ENCODE data around the gene FLOT1. TPM values are rescaled to one million over a fixed set of nuclear protein-coding genes. Genes with fewer than 3 reads are reported as not detected.

FLOT1 gene
- total RNA-seq, 2 experiments from 2014 or later = 66.7 to 108 TPM

- CTCF ChIA-PET (ENCODE audit: unreplicated experiment) = interaction anchor here (0.8 kb wide), 1 partner anchor 11 kb away, joined by 3 read pairs; no protein-coding TSS in a partner anchor
- TF ChIP-seq EZH2phosphoT487 (IDR thresholded peaks at IDR 0.05; ENCODE audit: borderline replicate concordance, low read depth, low read length) (no peak), CTCF (conservative IDR thresholded peaks at IDR 0.05; ENCODE audit: low read length) (no peak)
- Histone ChIP-seq H3K36me3 (ENCODE audit: insufficient read depth, low read length) (peaks cover 38% of the 10 kb centered on the region), H3K79me2 (ENCODE audit: insufficient read depth, low read depth, low read length) (peaks cover 10% of the 10 kb centered on the region), H3K4me2 (ENCODE audit: low read length) (peak overlapping the region; percentile 97), H3K9me3 (ENCODE audit: low read length) (no peaks in the 10 kb centered on the region), H3K4me3 (ENCODE audit: low read depth, low read length, poor library complexity, severe bottlenecking) (peak overlapping the region; percentile 91), H4K20me1 (ENCODE audit: insufficient read depth, low read length) (no peaks in the 10 kb centered on the region), H3K4me1 (ENCODE audit: insufficient read depth, low read length, poor library complexity, severe bottlenecking) (peaks cover 31% of the 10 kb centered on the region), H2AFZ (ENCODE audit: low read length) (peak overlapping the region; percentile 74; the same call in 1 of the 2 replicates), H3K27ac (ENCODE audit: low read depth, low read length, poor library complexity, severe bottlenecking) (peak overlapping the region; percentile 50), H3K9me2 (ENCODE audit: insufficient read depth, low read length) (no peaks in the 10 kb centered on the region)
- no TSS peak for BruUV-seq (replicated peaks)
- POLR2A ChIA-PET = interaction anchor here (0.7 to 1.0 kb wide), 3 partner anchors 15 to 68 kb away, joined by 3 to 4 read pairs (median 4); partner anchors contain the start of gene MDC1
- intact Hi-C loops (cut with micrococcal nuclease; ENCODE audit: unreplicated experiment) = loop anchor here (1.0 to 5.0 kb wide), 3 partner anchors 25 to 185 kb away; partner anchors contain the start of genes GNL1, MDC1, MRPS18B and PPP1R10
- no peak for DNase-seq (ENCODE audit: low spot score)
These were observed 635 bp downstream of the FLOT1 start for GRCh38 chr6:30741789-30742315.

- TF ChIP-seq EZH2phosphoT487 (IDR thresholded peaks at IDR 0.05; ENCODE audit: borderline replicate concordance, low read depth, low read length) = no peak
- TF ChIP-seq CTCF (conservative IDR thresholded peaks at IDR 0.05; ENCODE audit: low read length) = 0 out of 2 replicates have a peak, but pooled peaks have one; percentile 10
- Histone ChIP-seq H3K79me2 (ENCODE audit: insufficient read depth, low read depth, low read length) (peaks cover 10% of the 10 kb centered on the region), H3K4me3 (ENCODE audit: low read depth, low read length, poor library complexity, severe bottlenecking) (peak overlapping the region; percentile 91), H3K4me2 (ENCODE audit: low read length) (peak overlapping the region; percentile 97), H3K4me1 (ENCODE audit: insufficient read depth, low read length, poor library complexity, severe bottlenecking) (peaks cover 31% of the 10 kb centered on the region), H4K20me1 (ENCODE audit: insufficient read depth, low read length) (no peaks in the 10 kb centered on the region), H3K36me3 (ENCODE audit: insufficient read depth, low read length) (peaks cover 42% of the 10 kb centered on the region), H3K27ac (ENCODE audit: low read depth, low read length, poor library complexity, severe bottlenecking) (no peak overlapping the region), H3K9me3 (ENCODE audit: low read length) (no peaks in the 10 kb centered on the region), H2AFZ (ENCODE audit: low read length) (no peak overlapping the region), H3K9me2 (ENCODE audit: insufficient read depth, low read length) (no peaks in the 10 kb centered on the region)
- intact Hi-C loops (cut with micrococcal nuclease; ENCODE audit: unreplicated experiment) = loop anchor here (5.0 kb wide), 2 partner anchors 124 to 184 kb away; partner anchors contain the start of genes GNL1, MRPS18B, PPP1R10 and PRR3
- CTCF ChIA-PET (ENCODE audit: unreplicated experiment) = interaction anchor here (0.8 kb wide), 1 partner anchor 11 kb away, joined by 3 read pairs; no protein-coding TSS in a partner anchor
- POLR2A ChIA-PET = interaction anchor here (0.7 kb wide), 1 partner anchor 15 kb away, joined by 5 read pairs; no protein-coding TSS in a partner anchor
- DNase-seq (ENCODE audit: low spot score) = no peak
- BruUV-seq (replicated peaks) = no TSS peak
These were observed 1.3 kb downstream of the FLOT1 start for GRCh38 chr6:30741063-30741779.
